IPS DF 4.7 (cell line): ENCODE results near the gene MTHFSD.

Experiments used
- DNase-seq: peaks from one replicate; pipeline ENCODE4 v3.0.0-alpha.2; 2013; ENCODE audit warnings: low spot score; ENCODE audit errors: extremely low read depth

The MTHFSD gene

GRCh38 chr16:86584071-86584685, 29.1 kb upstream of the MTHFSD start:
- no peak for DNase-seq

- DNase-seq: no peak
Measured at GRCh38 chr16:86581458-86581857, 26.4 kb upstream of the MTHFSD start.

- no peak for DNase-seq
Measured at GRCh38 chr16:86580791-86581170, 25.7 kb upstream of the MTHFSD start.

GRCh38 chr16:86580063-86580790, 25.2 kb upstream of the MTHFSD start:
- no peak for DNase-seq

GRCh38 chr16:86579268-86580062, 24.4 kb upstream of the MTHFSD start:
- no peak for DNase-seq

GRCh38 chr16:86578611-86579267, 23.7 kb upstream of the MTHFSD start:
- no peak for DNase-seq

GRCh38 chr16:86578061-86578599, 23.1 kb upstream of the MTHFSD start, which contains the start of gene FOXL1:
Gene FOXL1, plus strand, starts transcription at chr16:86578549. Its CDS starts 175 bp downstream, at chr16:86578724.
- DNase-seq: no peak

GRCh38 chr16:86577314-86577971, 22.4 kb upstream of the MTHFSD start:
- DNase-seq: no peak

GRCh38 chr16:86576591-86577313, 21.7 kb upstream of the MTHFSD start:
- no peak for DNase-seq

- no peak for DNase-seq
Measured at GRCh38 chr16:86575754-86576557, 20.9 kb upstream of the MTHFSD start.

GRCh38 chr16:86575095-86575685, 20.2 kb upstream of the MTHFSD start:
- no peak for DNase-seq

GRCh38 chr16:86574646-86575045, 19.6 kb upstream of the MTHFSD start:
- DNase-seq: no peak

GRCh38 chr16:86573646-86574508, 18.8 kb upstream of the MTHFSD start:
- no peak for DNase-seq

- no peak for DNase-seq
Measured at GRCh38 chr16:86573215-86573614, 18.2 kb upstream of the MTHFSD start.

GRCh38 chr16:86572606-86573005, 17.6 kb upstream of the MTHFSD start:
- no peak for DNase-seq

GRCh38 chr16:86572041-86572521, 17.0 kb upstream of the MTHFSD start:
- DNase-seq: no peak

GRCh38 chr16:86571530-86571915, 16.5 kb upstream of the MTHFSD start:
- no peak for DNase-seq
